Measurements from ENCODE around the gene CD300E. TPM values are rescaled to one million over a fixed set of nuclear protein-coding genes. Genes with fewer than 3 reads are reported as not detected.

Gene CD300E, protein sequence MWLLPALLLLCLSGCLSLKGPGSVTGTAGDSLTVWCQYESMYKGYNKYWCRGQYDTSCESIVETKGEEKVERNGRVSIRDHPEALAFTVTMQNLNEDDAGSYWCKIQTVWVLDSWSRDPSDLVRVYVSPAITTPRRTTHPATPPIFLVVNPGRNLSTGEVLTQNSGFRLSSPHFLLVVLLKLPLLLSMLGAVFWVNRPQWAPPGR
- not detected in 2 replicates for total RNA-seq

- TF ChIP-seq, protein P1, sequence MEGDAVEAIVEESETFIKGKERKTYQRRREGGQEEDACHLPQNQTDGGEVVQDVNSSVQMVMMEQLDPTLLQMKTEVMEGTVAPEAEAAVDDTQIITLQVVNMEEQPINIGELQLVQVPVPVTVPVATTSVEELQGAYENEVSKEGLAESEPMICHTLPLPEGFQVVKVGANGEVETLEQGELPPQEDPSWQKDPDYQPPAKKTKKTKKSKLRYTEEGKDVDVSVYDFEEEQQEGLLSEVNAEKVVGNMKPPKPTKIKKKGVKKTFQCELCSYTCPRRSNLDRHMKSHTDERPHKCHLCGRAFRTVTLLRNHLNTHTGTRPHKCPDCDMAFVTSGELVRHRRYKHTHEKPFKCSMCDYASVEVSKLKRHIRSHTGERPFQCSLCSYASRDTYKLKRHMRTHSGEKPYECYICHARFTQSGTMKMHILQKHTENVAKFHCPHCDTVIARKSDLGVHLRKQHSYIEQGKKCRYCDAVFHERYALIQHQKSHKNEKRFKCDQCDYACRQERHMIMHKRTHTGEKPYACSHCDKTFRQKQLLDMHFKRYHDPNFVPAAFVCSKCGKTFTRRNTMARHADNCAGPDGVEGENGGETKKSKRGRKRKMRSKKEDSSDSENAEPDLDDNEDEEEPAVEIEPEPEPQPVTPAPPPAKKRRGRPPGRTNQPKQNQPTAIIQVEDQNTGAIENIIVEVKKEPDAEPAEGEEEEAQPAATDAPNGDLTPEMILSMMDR (IDR thresholded peaks at IDR 0.05; ENCODE audit: insufficient read depth, low read depth, low read length): no peak
- H3K4me3 ChIP-seq (ENCODE audit: low read depth, low read length): no peak within 1 kb of the TSS
- DNase-seq (ENCODE audit: low read depth): no peak
Observed at GRCh38 chr17:74623693-74624093, at the start of gene CD300E. Gene CD300E (minus strand): TSS chr17:74623738. CDS start chr17:74623621, 117 bp downstream.

- TF ChIP-seq, protein P1 (IDR thresholded peaks at IDR 0.05; ENCODE audit: insufficient read depth, low read depth, low read length): no peak
- peak; percentile 80 for DNase-seq (ENCODE audit: low read depth)
Observed at GRCh38 chr17:74671031-74671771, 47.7 kb upstream of the CD300E start.

DNA sequence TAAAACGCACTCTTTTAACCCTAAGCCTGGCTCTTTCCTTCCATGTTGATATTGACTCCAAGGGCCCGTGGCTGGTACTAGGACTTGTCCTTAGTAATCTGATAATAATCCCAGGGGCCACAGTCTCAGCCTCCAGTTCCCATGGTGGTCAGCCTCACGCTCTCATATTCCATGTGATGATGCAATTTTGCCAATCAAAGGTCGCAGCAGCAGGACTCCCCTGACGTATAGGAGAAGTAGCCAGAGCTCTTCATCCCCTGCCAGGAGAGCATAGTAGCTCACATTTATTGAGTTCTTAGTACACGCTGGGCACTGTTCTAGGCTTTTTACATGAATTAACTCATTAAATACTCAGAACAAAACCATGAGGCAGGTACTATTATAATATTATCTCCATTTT lies 46.8 kb upstream of the CD300E start:
- no peak for DNase-seq (ENCODE audit: low read depth)
- TF ChIP-seq, protein P1 (IDR thresholded peaks at IDR 0.05; ENCODE audit: insufficient read depth, low read depth, low read length): no peak
- H3K4me3 ChIP-seq (ENCODE audit: low read depth, low read length): no peak overlapping the region

More at GRCh38 chr17:74671031-74671771, 47.7 kb upstream of the CD300E start:
- no peak overlapping the region for H3K4me3 ChIP-seq (ENCODE audit: low read depth, low read length)

DNA sequence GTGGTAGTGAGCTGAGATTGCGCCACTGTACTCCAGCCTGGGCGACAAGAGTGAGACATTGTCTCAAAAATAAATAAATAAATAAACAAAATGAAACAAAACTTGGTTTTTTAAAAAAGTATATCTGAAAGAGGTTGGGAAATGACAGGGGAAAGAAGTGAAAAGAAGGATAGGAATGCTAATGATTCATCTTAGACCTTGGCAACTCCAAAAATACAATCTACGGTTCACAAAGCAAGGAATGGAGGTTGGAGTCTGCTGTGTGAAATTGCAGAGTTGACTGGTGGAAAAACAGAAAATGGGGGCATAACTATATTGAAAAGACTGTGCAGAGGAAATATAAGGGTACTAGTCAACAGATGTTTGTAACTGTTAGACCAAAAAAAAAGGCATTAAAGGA lies 40.0 kb upstream of the CD300E start:
- no peak for DNase-seq (ENCODE audit: low read depth)

GRCh38 chr17:74659889-74660288 lies 36.4 kb upstream of the CD300E start:
- no peak for DNase-seq (ENCODE audit: low read depth)
- TF ChIP-seq, protein P1 (IDR thresholded peaks at IDR 0.05; ENCODE audit: insufficient read depth, low read depth, low read length): no peak
- H3K4me3 ChIP-seq (ENCODE audit: low read depth, low read length): no peak overlapping the region

More for the DNA sequence above, 40.0 kb upstream of the CD300E start:
- H3K4me3 ChIP-seq (ENCODE audit: low read depth, low read length): no peak overlapping the region
- TF ChIP-seq, protein P1 (IDR thresholded peaks at IDR 0.05; ENCODE audit: insufficient read depth, low read depth, low read length): no peak

- H3K4me3 ChIP-seq (ENCODE audit: low read depth, low read length): no peak overlapping the region
- TF ChIP-seq, protein P1 (IDR thresholded peaks at IDR 0.05; ENCODE audit: insufficient read depth, low read depth, low read length): no peak
- no peak for DNase-seq (ENCODE audit: low read depth)
Observed at GRCh38 chr17:74658620-74659019, 35.1 kb upstream of the CD300E start.
